ENCODE measurements around the gene FGF13.

DNA sequence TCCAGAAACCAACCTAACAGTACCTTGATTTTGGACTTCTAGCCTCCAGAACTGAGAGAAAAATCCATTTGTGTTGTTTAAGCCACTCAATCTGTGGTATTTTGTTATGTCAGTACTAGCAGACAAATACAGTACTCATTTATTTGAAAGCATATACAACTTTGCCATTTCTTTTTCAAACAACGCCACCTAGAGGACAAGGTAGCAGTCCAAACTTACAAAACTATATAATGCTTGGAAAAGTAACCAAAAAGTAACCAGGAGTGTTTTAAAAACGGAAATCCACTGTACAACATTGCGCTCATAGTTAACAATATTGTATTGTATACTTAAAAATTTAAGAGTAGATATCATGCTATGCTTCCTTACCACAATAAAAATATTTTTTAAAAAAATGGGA lies 37.0 kb upstream of the FGF13 start:
- TF ChIP-seq, protein P1, sequence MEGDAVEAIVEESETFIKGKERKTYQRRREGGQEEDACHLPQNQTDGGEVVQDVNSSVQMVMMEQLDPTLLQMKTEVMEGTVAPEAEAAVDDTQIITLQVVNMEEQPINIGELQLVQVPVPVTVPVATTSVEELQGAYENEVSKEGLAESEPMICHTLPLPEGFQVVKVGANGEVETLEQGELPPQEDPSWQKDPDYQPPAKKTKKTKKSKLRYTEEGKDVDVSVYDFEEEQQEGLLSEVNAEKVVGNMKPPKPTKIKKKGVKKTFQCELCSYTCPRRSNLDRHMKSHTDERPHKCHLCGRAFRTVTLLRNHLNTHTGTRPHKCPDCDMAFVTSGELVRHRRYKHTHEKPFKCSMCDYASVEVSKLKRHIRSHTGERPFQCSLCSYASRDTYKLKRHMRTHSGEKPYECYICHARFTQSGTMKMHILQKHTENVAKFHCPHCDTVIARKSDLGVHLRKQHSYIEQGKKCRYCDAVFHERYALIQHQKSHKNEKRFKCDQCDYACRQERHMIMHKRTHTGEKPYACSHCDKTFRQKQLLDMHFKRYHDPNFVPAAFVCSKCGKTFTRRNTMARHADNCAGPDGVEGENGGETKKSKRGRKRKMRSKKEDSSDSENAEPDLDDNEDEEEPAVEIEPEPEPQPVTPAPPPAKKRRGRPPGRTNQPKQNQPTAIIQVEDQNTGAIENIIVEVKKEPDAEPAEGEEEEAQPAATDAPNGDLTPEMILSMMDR (IDR thresholded peaks at IDR 0.05) = peak in 4 of 5 experiments; percentile 20 to 38 (median 21)
- no peak for TF ChIP-seq POLR2A (IDR thresholded peaks at IDR 0.05)
